Stimulated activated CD8-positive, alpha-beta memory T cell treated with anti-CD3 and anti-CD28 coated beads, Interleukin-4, amount 100 ng/mL, for 1 hour (primary cell): Measurements from ENCODE around the gene KCNMA1.

ENCODE experiments used
- DNase-seq, 2 donors: peaks; one replicate each; pipeline ENCODE4 v3.0.0-alpha.2; 2020; ENCODE audit warnings: low read depth in 2 of 2, low spot score in 1 of 2

The KCNMA1 gene

DNA sequence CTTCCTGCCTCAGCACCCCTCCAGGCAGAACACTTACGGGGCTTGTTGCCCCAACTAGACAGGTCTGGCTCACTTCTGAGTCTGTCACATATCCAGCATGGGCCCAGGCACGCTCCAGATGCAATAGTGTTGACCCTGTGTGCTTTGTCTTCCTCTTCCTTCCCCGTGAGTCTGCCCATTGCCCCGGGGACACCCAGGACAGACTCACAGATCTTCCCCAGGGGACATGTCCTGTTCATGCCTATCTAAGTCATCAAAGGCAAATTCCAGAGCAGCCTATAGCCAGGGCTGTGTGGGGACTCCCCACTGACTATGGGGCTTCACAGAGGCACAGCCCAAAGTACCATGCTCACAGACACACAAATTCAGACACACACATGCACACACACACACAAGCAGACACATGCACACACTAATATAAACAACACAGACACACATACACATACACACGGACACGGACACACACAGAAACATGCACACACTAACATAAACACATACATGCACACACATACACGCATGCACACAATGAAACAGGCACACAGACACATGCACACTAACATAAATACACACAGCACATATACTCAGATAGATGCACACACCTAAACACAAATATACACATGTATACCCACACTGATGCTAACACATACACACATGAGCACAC is 175.8 kb downstream of the KCNMA1 start:
- DNase-seq: no peak

- no peak for DNase-seq
Observed at GRCh38 chr10:77459905-77460304, 177.7 kb downstream of the KCNMA1 start.

DNA sequence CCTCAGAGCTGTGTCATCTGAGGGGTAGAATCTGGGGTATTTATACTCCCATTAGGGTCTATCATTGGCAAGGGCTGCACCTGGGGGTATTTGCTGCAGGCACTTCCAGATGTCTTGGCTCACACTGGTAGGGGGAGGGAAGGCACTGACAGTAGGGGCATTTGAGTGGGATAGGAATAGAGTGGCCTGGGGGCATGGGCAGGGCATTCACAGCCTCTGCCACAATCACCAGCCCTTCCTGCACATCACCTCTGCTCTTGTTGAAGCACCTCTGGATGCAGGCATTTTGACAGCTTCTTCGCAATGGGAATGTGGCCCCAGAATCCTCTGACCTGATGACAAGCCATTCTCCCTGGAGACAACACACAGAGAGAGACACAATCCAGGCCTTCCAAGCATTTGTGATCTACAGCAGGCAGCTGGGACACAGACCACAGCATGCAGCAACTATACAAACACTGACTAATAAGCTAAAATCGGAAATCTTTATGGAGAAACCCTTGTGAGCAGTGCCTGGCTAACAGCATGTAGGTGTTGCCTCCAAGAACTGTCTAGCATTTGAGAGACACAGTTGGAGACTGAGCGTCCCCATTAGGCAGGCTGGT is 178.5 kb downstream of the KCNMA1 start:
- no peak for DNase-seq

GRCh38 chr10:77457721-77458120 is 179.9 kb downstream of the KCNMA1 start:
- no peak for DNase-seq

- no peak for DNase-seq
Observed at GRCh38 chr10:77457266-77457665, 180.3 kb downstream of the KCNMA1 start.

DNA sequence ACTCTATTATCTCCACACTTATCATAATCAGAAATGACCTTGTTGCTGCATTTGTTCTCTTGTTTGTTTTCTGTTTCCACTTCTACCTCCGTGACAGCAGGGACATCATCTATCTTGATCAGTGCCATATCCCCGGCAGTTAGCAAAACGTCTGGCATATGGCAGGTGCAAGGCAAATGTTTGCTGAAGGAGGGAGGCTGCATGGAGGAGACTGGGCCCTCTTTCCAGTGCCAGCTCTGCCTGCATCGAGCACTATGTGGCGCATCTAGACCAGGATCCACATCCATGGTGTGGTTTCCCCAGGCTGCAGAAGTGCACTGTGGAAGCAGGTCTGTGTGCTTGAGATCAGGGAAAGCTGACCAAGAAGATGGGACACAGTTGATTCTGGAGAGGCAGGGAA is 181.2 kb downstream of the KCNMA1 start:
- DNase-seq: no peak

DNA sequence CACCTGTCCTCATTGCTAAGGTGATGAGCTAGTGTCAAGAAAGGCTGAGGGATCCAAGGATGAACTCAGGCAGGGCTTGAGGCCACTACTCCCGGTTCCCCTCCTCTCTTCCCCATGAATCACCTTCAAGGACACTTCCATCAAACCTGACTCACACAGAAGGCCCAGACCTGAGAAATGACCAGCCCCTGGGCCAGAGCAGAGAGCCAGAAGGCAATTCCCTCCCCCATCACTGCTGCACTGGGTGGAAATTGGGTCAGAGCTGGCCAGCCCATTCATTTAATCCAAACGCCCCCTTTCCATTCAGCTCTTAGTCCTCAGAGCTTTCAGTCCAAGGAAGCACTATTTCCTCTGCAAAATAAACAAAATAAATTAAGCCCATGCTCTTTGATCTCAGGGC is 182.0 kb downstream of the KCNMA1 start:
- DNase-seq: no peak

- DNase-seq: no peak
Observed at GRCh38 chr10:77452952-77453564, 184.6 kb downstream of the KCNMA1 start.

- no peak for DNase-seq
Observed at GRCh38 chr10:77451886-77452285, 185.7 kb downstream of the KCNMA1 start.

DNA sequence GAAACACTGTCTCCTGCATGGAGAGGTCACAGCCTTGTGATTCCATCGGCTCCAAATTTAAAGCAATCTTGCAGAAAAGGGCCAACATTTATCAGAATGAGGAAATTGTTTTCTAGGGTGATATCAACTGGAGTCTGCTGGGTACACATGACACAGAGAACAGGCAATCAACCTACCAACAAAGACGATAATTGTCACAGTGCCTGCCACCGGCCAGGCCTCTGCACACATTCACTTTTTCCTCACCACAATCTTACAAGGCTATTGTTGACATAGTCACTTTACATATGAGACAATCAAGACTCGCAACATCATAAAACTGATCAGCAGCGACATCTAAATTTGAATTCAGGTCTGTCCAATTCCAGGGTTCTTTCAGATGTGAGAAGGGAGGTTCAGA is 189.4 kb downstream of the KCNMA1 start:
- DNase-seq: no peak

DNA sequence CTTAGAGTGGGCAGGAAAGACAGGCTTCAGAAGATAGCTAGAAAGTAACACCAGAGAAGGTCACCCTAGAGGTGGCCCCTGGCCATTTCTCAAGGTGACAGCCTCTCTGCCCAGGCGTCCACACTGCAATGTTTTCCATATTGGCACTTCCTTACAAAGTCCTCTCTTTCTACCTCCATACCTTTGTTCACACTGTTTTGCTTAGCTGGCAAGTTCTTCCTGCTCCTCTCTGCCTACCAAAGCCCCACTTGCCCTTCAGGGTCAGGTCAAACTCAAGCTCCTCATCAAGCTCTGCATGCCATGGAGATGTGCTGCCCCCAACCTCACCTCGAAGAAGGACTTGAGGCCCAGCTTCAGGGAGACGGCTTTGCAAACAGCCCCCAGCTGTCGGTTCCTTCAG is 190.9 kb downstream of the KCNMA1 start:
- DNase-seq: no peak

GRCh38 chr10:77445547-77445946 is 192.1 kb downstream of the KCNMA1 start:
- DNase-seq: no peak

DNA sequence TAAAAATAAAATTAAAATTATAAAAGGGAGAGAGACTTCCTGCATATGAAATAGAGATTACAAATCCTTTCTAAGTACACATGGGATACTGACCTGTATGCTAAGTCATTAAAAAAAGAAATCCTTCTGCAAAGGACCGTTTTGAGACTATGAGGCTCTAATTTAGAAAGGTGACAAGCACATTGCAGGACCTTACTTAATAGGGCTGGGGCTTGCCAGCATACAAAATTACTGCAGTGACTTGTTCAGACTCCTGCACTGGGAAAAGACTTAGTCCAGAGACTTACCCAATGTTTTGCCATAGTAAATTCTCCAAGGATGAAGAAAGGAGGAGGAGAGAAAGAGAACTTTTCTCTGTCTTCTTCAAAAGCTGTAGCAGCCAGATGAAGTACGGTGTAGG is 193.6 kb downstream of the KCNMA1 start:
- no peak for DNase-seq

DNA sequence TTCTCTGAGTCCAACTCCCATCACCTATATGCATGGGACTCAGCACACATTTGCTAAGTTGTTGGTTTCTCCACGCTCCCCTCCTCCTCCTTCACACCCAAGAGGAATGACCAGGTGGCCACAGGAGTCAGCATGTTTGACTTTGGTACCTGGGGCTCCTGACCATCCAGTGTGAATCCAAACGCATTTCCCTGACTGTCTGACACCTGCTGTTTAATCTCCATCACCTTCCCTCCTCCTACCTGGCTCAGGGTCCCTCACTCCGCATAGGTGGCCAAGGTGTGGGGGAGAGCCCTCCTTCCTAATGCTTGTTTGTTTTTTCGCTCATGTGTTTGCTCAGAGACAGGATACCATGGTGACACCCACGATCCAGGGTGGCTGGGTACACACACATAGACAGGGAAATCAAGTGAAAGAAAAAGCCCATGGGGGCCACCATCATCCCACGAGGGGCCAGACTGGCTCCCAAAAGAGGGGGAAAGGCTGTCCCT is 194.9 kb downstream of the KCNMA1 start:
- DNase-seq: no peak

DNA sequence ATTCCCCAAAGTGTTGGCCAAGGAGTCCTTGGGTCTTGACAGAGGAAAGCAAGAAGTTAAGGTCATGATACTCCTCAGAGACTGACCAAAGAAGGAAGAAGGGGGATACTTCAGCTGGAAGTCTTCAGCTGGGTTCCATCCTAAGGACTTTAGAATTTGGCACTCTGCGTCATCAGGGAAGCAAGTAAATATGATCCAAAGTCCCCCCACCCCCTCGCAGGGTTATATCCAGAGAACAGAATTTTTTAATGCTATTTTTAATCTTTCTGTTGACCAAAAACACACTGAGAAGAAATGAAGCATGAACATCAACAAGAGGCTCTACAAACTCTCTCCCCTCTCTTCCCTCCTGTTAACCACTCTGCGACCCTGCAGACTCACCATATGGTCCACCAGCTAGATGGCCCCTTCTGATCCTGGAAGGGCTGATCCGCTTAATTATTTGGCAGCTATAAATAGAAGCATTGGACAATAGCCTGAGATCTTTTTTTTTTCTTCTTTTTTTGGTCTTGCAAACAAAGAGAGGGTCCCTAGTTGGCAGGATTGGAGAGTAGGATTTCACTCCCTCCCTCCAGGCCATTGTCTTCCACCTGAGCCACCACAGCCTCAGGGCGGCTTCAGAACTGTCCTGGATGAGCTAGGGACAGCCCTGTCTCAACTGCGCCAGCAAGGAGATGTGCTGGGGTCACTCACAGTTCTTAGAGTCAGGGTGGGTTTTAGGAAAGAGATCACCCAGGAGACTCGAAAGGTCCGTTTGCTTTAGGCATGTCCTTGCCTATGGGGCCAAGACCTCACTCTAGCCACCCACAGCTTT is 196.0 kb downstream of the KCNMA1 start:
- no peak for DNase-seq

GRCh38 chr10:77436257-77436975 is 201.2 kb downstream of the KCNMA1 start:
- DNase-seq: no peak

DNA sequence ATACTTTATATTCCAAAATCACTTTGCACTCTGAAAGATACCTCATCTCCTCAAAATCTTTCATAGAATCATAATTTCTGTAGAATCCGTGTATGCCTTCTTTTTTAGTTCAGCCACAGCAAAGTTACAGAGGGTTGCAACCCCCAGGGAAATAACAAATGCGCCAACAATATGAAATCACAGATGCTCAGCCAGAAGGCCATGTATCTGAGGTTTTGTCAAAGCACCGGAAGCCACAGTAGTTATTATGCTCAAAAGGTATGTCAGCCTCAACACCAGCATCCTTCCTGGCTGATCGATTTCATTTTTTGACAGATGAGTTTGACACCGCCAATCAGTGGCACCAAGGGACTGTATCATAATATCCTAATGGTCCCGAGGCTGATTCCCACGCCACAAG is 204.1 kb downstream of the KCNMA1 start:
- no peak for DNase-seq

DNA sequence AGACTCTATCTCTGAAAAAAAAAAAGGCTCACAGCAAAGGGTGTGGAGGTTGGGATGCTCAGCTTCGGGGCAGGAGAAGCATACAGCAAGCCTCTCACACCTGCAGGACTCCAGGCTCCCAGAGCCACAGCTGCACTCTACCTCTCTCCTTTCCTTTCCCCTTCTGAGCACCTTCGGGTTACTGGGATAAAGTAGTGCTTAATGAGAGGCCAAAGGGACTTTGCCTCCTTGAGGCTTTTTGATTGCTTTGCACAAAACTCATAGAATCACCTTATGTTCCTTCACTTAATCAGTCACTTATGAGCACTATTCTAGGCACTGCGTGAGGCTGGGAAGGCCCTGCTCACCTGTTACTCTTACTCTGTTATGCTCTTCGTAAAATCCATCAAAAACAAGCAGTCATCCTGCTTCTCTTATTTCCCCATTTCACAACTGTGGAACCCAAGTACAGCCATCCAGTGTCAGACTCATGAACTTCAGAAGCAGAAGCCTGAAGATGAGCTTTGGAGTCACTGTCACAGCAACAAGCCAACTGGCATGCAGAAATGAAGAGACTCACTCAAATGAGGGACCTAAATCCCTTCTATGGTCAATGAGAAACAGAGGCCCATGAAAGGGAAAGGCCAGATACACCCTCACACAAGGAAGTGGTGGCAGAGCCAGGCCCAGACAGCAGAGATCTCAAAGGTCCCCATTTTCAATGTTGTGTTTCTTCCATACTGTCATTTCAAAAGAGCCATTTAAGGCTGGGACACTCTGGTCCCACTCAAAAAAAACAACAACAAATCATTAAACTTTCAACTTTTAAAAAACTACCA is 205.4 kb downstream of the KCNMA1 start:
- no peak for DNase-seq

GRCh38 chr10:77431209-77431611 is 206.4 kb downstream of the KCNMA1 start:
- no peak for DNase-seq

DNA sequence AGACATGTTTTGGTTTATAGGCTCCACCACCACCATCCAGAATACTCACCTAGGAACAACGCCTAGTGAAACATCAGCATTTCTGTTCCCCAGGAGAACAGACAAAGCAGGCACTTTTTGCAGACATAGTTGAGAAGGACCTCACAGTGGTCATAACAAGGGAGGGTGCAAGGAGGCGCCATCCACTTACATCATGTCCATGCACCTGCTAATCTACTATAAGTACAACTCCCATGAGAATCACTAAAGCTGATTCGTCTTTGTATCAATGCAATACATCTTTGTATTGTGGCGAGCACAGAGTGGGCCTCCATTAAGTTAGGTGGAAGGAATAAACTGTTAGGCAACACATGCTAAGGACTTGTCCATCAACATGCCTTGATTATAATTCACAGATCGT is 207.1 kb downstream of the KCNMA1 start:
- no peak for DNase-seq
